KOPT-K1 (cell line): ENCODE data around the gene ETS1.
A peak's percentile ranks its signal among the peaks of the same experiment; 100 is the strongest.

ENCODE experiments used
- H3K27ac ChIP-seq: fragments of 200-600 bp; sonication (generic); 2 replicates; pipeline ENCODE4 v1.5.1; 2016; ENCODE audit warnings: antibody characterized with exemption, mild to moderate bottlenecking, low read depth, low read length; ENCODE audit not compliant: poor library complexity, severe bottlenecking
- H3K36me3 ChIP-seq: fragments of 200-600 bp; sonication (generic); 2 replicates; pipeline ENCODE4 v1.5.1; 2017; ENCODE audit warnings: antibody characterized with exemption, mild to moderate bottlenecking, low read length, moderate library complexity; ENCODE audit not compliant: insufficient read depth
- H3K9me3 ChIP-seq: fragments of 200-600 bp; sonication (generic); 2 replicates; pipeline ENCODE4 v1.5.1; 2017; ENCODE audit warnings: antibody characterized with exemption, low read length, mild to moderate bottlenecking; ENCODE audit not compliant: insufficient read depth, poor library complexity, severe bottlenecking

The ETS1 gene

GRCh38 chr11:128480665-128481064, 106.7 kb downstream of the ETS1 start:
- H3K9me3 ChIP-seq = no peaks in the 10 kb centered on the region
- H3K27ac ChIP-seq = peak overlapping the region; percentile 98
- peaks cover 84% of the 10 kb centered on the region for H3K36me3 ChIP-seq

- H3K36me3 ChIP-seq = peaks cover 82% of the 10 kb centered on the region
- peak overlapping the region; percentile 98 for H3K27ac ChIP-seq
- H3K9me3 ChIP-seq = no peaks in the 10 kb centered on the region
Measured at GRCh38 chr11:128480066-128480465, 107.3 kb downstream of the ETS1 start.

- Histone ChIP-seq H3K36me3 (peaks cover 82% of the 10 kb centered on the region), H3K27ac (peak overlapping the region; percentile 98), H3K9me3 (no peaks in the 10 kb centered on the region)
Measured at GRCh38 chr11:128479144-128479543, 108.2 kb downstream of the ETS1 start.

GRCh38 chr11:128478305-128478704, 109.1 kb downstream of the ETS1 start:
- H3K36me3 ChIP-seq = peaks cover 82% of the 10 kb centered on the region
- H3K27ac ChIP-seq = peak overlapping the region; percentile 98
- H3K9me3 ChIP-seq = no peaks in the 10 kb centered on the region

GRCh38 chr11:128477811-128478210, 109.5 kb downstream of the ETS1 start:
- H3K9me3 ChIP-seq = no peaks in the 10 kb centered on the region
- peak overlapping the region; percentile 98 for H3K27ac ChIP-seq
- peaks cover 82% of the 10 kb centered on the region for H3K36me3 ChIP-seq

- H3K36me3 ChIP-seq = peaks cover 84% of the 10 kb centered on the region
- H3K9me3 ChIP-seq = no peaks in the 10 kb centered on the region
- peak overlapping the region; percentile 98 for H3K27ac ChIP-seq
Measured at GRCh38 chr11:128477278-128477677, 110.1 kb downstream of the ETS1 start.

GRCh38 chr11:128476729-128477128, 110.6 kb downstream of the ETS1 start:
- Histone ChIP-seq H3K27ac (peak overlapping the region; percentile 98), H3K9me3 (no peaks in the 10 kb centered on the region), H3K36me3 (peaks cover 88% of the 10 kb centered on the region)

- Histone ChIP-seq H3K9me3 (no peaks in the 10 kb centered on the region), H3K36me3 (peaks cover 82% of the 10 kb centered on the region), H3K27ac (peak overlapping the region; percentile 98)
Measured at GRCh38 chr11:128476049-128476448, 111.3 kb downstream of the ETS1 start.

- Histone ChIP-seq H3K27ac (peak overlapping the region; percentile 98), H3K36me3 (peaks cover 82% of the 10 kb centered on the region), H3K9me3 (no peaks in the 10 kb centered on the region)
Measured at GRCh38 chr11:128474036-128474874, 113.1 kb downstream of the ETS1 start.

GRCh38 chr11:128473636-128474035, 113.7 kb downstream of the ETS1 start:
- Histone ChIP-seq H3K27ac (peak overlapping the region; percentile 98), H3K36me3 (peaks cover 82% of the 10 kb centered on the region)

GRCh38 chr11:128472128-128473089, 114.9 kb downstream of the ETS1 start:
- H3K27ac ChIP-seq = peak overlapping the region; percentile 98
- H3K36me3 ChIP-seq = peaks cover 83% of the 10 kb centered on the region
- no peaks in the 10 kb centered on the region for H3K9me3 ChIP-seq

More at GRCh38 chr11:128473636-128474035, 113.7 kb downstream of the ETS1 start:
- H3K9me3 ChIP-seq = no peaks in the 10 kb centered on the region

GRCh38 chr11:128471138-128471661, 116.2 kb downstream of the ETS1 start:
- Histone ChIP-seq H3K36me3 (peaks cover 91% of the 10 kb centered on the region), H3K27ac (peak overlapping the region; percentile 98), H3K9me3 (no peaks in the 10 kb centered on the region)

GRCh38 chr11:128470081-128470480, 117.3 kb downstream of the ETS1 start:
- no peaks in the 10 kb centered on the region for H3K9me3 ChIP-seq
- peak overlapping the region; percentile 98 for H3K27ac ChIP-seq
- H3K36me3 ChIP-seq = peaks cover 93% of the 10 kb centered on the region

GRCh38 chr11:128469220-128469619, 118.1 kb downstream of the ETS1 start:
- H3K9me3 ChIP-seq = no peaks in the 10 kb centered on the region
- peaks cover 93% of the 10 kb centered on the region for H3K36me3 ChIP-seq
- peak overlapping the region; percentile 98 for H3K27ac ChIP-seq

- no peaks in the 10 kb centered on the region for H3K9me3 ChIP-seq
- peak overlapping the region; percentile 98 for H3K27ac ChIP-seq
- H3K36me3 ChIP-seq = peaks cover 93% of the 10 kb centered on the region
Measured at GRCh38 chr11:128468111-128468510, 119.2 kb downstream of the ETS1 start.
